Measurements from ENCODE around the gene SLC47A1.
"Not testable (repeated sequence)": the region's sequence is repeated elsewhere in the genome, so short reads cannot be mapped to it uniquely, and the experiment has no call there.

The SLC47A1 gene

GRCh38 chr17:19520641-19521040, 13.0 kb upstream of the SLC47A1 start:
- ATAC-seq = no peak
- TF ChIP-seq ZFP3 (CRISPR knock-in tag; IDR thresholded peaks at IDR 0.05) = no peak
- TF ChIP-seq ZNF70 (CRISPR knock-in tag; IDR thresholded peaks at IDR 0.05) = no peak
- no peak for TF ChIP-seq PATZ1 (CRISPR knock-in tag; IDR thresholded peaks at IDR 0.05; ENCODE audit: borderline replicate concordance)
- no peak for TF ChIP-seq RARB (CRISPR knock-in tag; IDR thresholded peaks at IDR 0.05)
- no peak for TF ChIP-seq OSR1 (CRISPR knock-in tag; IDR thresholded peaks at IDR 0.05)
- no peak for TF ChIP-seq POU6F1 (CRISPR knock-in tag; IDR thresholded peaks at IDR 0.05; ENCODE audit: borderline replicate concordance, low read depth)
- no peak for TF ChIP-seq SNAI2 (CRISPR knock-in tag; IDR thresholded peaks at IDR 0.05)
- no peak for TF ChIP-seq ZNF8 (CRISPR knock-in tag; IDR thresholded peaks at IDR 0.05)

- TF ChIP-seq TCF4 (CRISPR knock-in tag; IDR thresholded peaks at IDR 0.05; ENCODE audit: borderline replicate concordance) (no peak), ZNF8 (CRISPR knock-in tag; IDR thresholded peaks at IDR 0.05) (no peak), ZFP30 (CRISPR knock-in tag; IDR thresholded peaks at IDR 0.05) (no peak), ZNF70 (CRISPR knock-in tag; IDR thresholded peaks at IDR 0.05) (no peak), ZC3H10 (CRISPR knock-in tag; IDR thresholded peaks at IDR 0.05) (no peak), CSRNP3 (CRISPR knock-in tag; IDR thresholded peaks at IDR 0.05) (no peak), ARNTL (CRISPR knock-in tag; IDR thresholded peaks at IDR 0.05; ENCODE audit: borderline replicate concordance, low read depth) (no peak), BACH2 (CRISPR knock-in tag; IDR thresholded peaks at IDR 0.05; ENCODE audit: borderline replicate concordance) (no peak), TOX (CRISPR knock-in tag; IDR thresholded peaks at IDR 0.05; ENCODE audit: borderline replicate concordance) (no peak)
- ATAC-seq = no peak
Measured at GRCh38 chr17:19523690-19524089, 10.0 kb upstream of the SLC47A1 start.

GRCh38 chr17:19526950-19527349, 6.7 kb upstream of the SLC47A1 start:
- not testable (repeated sequence) for ATAC-seq

- TF ChIP-seq GLIS3 (CRISPR knock-in tag; IDR thresholded peaks at IDR 0.05) = no peak
- TF ChIP-seq CREB5 (CRISPR knock-in tag; IDR thresholded peaks at IDR 0.05; ENCODE audit: low read depth) = no peak
- no peak for TF ChIP-seq CSRNP3 (CRISPR knock-in tag; IDR thresholded peaks at IDR 0.05)
- TF ChIP-seq RARB (CRISPR knock-in tag; IDR thresholded peaks at IDR 0.05) = no peak
- TF ChIP-seq ZC3H10 (CRISPR knock-in tag; IDR thresholded peaks at IDR 0.05) = no peak
- no peak for TF ChIP-seq POU6F1 (CRISPR knock-in tag; IDR thresholded peaks at IDR 0.05; ENCODE audit: borderline replicate concordance, low read depth)
- TF ChIP-seq TCF4 (CRISPR knock-in tag; IDR thresholded peaks at IDR 0.05; ENCODE audit: borderline replicate concordance) = no peak
- no peak for TF ChIP-seq TSHZ2 (CRISPR knock-in tag; IDR thresholded peaks at IDR 0.05)
- TF ChIP-seq OSR1 (CRISPR knock-in tag; IDR thresholded peaks at IDR 0.05) = no peak
- no peak for ATAC-seq
Measured at GRCh38 chr17:19531780-19532501, 1.7 kb upstream of the SLC47A1 start.

Measured in SK-N-SH treated with all-trans-retinoic acid at 6 μM for 48 hours (cell line).